Astrocyte (in vitro differentiated cells and primary cell): ENCODE data around the gene NTSR1.

ENCODE experiments used
- EZH2 ChIP-seq: IDR thresholded peaks from 2 replicates; pipeline ENCODE4 v1.6.1; 2012; ENCODE audit warnings: mild to moderate bottlenecking, low read length, inconsistent platforms; ENCODE audit not compliant: insufficient read depth
- TF ChIP-seq, protein P1 (sequence below): IDR thresholded peaks from 2 replicates; pipeline ENCODE4 v1.5.1; 2011; ENCODE audit warnings: low read depth, mild to moderate bottlenecking, inconsistent platforms, low read length, moderate library complexity; ENCODE audit not compliant: insufficient read depth

GRCh38 chr20:62689861-62690260, 18.8 kb upstream of the NTSR1 start:
- no peak for TF ChIP-seq EZH2
- TF ChIP-seq, protein P1, sequence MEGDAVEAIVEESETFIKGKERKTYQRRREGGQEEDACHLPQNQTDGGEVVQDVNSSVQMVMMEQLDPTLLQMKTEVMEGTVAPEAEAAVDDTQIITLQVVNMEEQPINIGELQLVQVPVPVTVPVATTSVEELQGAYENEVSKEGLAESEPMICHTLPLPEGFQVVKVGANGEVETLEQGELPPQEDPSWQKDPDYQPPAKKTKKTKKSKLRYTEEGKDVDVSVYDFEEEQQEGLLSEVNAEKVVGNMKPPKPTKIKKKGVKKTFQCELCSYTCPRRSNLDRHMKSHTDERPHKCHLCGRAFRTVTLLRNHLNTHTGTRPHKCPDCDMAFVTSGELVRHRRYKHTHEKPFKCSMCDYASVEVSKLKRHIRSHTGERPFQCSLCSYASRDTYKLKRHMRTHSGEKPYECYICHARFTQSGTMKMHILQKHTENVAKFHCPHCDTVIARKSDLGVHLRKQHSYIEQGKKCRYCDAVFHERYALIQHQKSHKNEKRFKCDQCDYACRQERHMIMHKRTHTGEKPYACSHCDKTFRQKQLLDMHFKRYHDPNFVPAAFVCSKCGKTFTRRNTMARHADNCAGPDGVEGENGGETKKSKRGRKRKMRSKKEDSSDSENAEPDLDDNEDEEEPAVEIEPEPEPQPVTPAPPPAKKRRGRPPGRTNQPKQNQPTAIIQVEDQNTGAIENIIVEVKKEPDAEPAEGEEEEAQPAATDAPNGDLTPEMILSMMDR: no peak
